AG04450 (cell line): ENCODE results near the gene MICAL2. TPM values are rescaled to one million over a fixed set of nuclear protein-coding genes. Genes with fewer than 3 reads are reported as not detected.

Experiments used
- CTCF ChIA-PET: fragments of 300-600, 350-600 bp; formaldehyde crosslinking; extraction: SDS; loops from one replicate; lab custom pipeline; 2022; ENCODE audit warnings: antibody characterized with exemption, inconsistent platforms; lab: Charles Lee
- POLR2A ChIA-PET: fragments of 350-600 bp; formaldehyde crosslinking; extraction: SDS; loops from one replicate; lab custom pipeline; 2021; ENCODE audit warnings: antibody characterized with exemption, inconsistent platforms; lab: Yijun Ruan, JAX
- DNase-seq: peaks from one replicate; pipeline ENCODE4 v3.0.0-alpha.2; 2011; ENCODE audit warnings: low read depth, low spot score
- H3K27ac ChIP-seq: one replicate; pipeline ENCODE4 v1.5.1; 2012; ENCODE audit warnings: low read depth, low read length, control low read depth
- H3K27me3 ChIP-seq: one replicate; pipeline ENCODE4 v1.6.0; 2012; ENCODE audit warnings: low read length; ENCODE audit not compliant: control insufficient read depth, insufficient read depth
- H3K4me3 ChIP-seq: 2 replicates; pipeline ENCODE4 v1.5.1; 2011; ENCODE audit warnings: mild to moderate bottlenecking, low read depth, low read length, control low read depth
- H3K9me3 ChIP-seq: 2 replicates; pipeline ENCODE4 v1.5.1; 2012; ENCODE audit warnings: low read length; ENCODE audit not compliant: control insufficient read depth, insufficient read depth
- polyA plus RNA-seq: library from polyadenylated mRNA; depleted of rRNA; stranded (reverse); fragments of >200 nt; gene quantifications from 2 replicates; pipeline ENCODE4 v1.2.3, GENCODE V29; 2011; rRNA removed
- small RNA-seq: library from RNA; depleted of rRNA; stranded (forward); fragments of <200 nt; gene quantifications from one replicate; pipeline ENCODE3, GENCODE V24; 2012; ENCODE audit warnings: low read depth; ENCODE audit not compliant: insufficient read length
- TF ChIP-seq, protein P1 (sequence below): IDR thresholded peaks from 2 replicates; pipeline ENCODE4 v1.5.1; 2011; ENCODE audit warnings: low read depth, low read length, control low read depth, inconsistent platforms

Gene MICAL2
- polyA plus RNA-seq, 1 experiment, result 171 TPM

DNA sequence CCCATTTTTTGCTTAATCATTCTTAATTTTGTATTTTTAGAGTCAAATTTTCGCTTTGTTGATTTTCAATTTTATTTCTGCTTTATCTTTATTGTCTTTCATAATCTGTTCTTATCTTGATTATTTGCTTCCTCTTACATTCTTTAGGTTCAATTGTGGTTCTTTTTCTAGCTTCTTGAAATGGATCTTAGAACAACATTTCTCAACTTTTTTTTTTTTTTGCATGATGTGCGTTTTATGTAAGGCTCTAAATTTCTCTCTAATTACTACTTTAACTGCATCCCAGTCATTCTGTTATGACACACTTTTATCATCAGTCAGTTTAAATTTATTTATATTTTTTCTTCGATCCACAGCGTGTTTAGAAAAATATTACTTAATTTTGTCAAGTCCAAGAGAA, 201.7 kb downstream of the MICAL2 start:
- DNase-seq, result no peak
- Histone ChIP-seq H3K4me3 (no peak overlapping the region), H3K27me3 (no peaks in the 10 kb centered on the region), H3K9me3 (peaks cover 4% of the 10 kb centered on the region), H3K27ac (no peak overlapping the region)
- TF ChIP-seq, protein P1, sequence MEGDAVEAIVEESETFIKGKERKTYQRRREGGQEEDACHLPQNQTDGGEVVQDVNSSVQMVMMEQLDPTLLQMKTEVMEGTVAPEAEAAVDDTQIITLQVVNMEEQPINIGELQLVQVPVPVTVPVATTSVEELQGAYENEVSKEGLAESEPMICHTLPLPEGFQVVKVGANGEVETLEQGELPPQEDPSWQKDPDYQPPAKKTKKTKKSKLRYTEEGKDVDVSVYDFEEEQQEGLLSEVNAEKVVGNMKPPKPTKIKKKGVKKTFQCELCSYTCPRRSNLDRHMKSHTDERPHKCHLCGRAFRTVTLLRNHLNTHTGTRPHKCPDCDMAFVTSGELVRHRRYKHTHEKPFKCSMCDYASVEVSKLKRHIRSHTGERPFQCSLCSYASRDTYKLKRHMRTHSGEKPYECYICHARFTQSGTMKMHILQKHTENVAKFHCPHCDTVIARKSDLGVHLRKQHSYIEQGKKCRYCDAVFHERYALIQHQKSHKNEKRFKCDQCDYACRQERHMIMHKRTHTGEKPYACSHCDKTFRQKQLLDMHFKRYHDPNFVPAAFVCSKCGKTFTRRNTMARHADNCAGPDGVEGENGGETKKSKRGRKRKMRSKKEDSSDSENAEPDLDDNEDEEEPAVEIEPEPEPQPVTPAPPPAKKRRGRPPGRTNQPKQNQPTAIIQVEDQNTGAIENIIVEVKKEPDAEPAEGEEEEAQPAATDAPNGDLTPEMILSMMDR, result no peak
- POLR2A ChIA-PET, result no interaction called here
- CTCF ChIA-PET, result interaction anchor here (0.6 to 1.2 kb wide), 4 partner anchors 19 to 681 kb away, joined by 3 to 6 read pairs (median 4); no protein-coding TSS in a partner anchor

Small RNA genes lying within 50 kb of the gene (small RNA-seq; reads per million reads assigned to genes)
- gene MIR6124, result not detected

Other genes starting within 250 kb of the MICAL2 start
- 928 and 935 TPM in 2 replicates for gene DKK3, start 102.0 kb upstream of the MICAL2 start, polyA plus RNA-seq